Panc1 (cell line): ENCODE measurements around the gene KLHL30. TPM values are rescaled to one million over a fixed set of nuclear protein-coding genes. Genes with fewer than 3 reads are reported as not detected.
A peak's percentile ranks its signal among the peaks of the same experiment; 100 is the strongest.

ENCODE experiments used
- ATAC-seq: fragments of 200-7000 bp; cut with Tn5 transposase; 2 replicates; pipeline ENCODE4 v1.9.1; 2020; ENCODE audit warnings: mild to moderate bottlenecking, moderate library complexity
- BruUV-seq: library from RNA; stranded (reverse); fragments of 400-500 nt; replicated peaks from 2 replicates; lab custom pipeline; 2021; lab: Mats Ljungman, UMichigan
- CTCF ChIA-PET: fragments of 300-600 bp; sonication (Branson Sonifier 250); formaldehyde crosslinking; loops from one replicate; lab custom pipeline; 2022; ENCODE audit warnings: antibody characterized with exemption; lab: Charles Lee
- POLR2A ChIA-PET: fragments of 300-600 bp; sonication (Branson Sonifier 250); formaldehyde crosslinking; loops from one replicate; lab custom pipeline; 2022; ENCODE audit warnings: antibody characterized with exemption; lab: Charles Lee
- DNase-seq: peaks from one replicate; pipeline ENCODE4 v3.0.0-alpha.2; 2010; ENCODE audit warnings: low read depth, low spot score
- H3K27ac ChIP-seq: 2 replicates; pipeline ENCODE4 v1.5.1; 2011; ENCODE audit warnings: mild to moderate bottlenecking, low read length, inconsistent platforms
- H3K27me3 ChIP-seq: fragments of 200-500 bp; sonication (Bioruptor generic); 2 replicates; pipeline ENCODE4 v1.6.0; 2014; ENCODE audit warnings: low read length, inconsistent platforms; ENCODE audit not compliant: control insufficient read depth, insufficient read depth
- H3K36me3 ChIP-seq: fragments of 200-500 bp; sonication (Bioruptor generic); 2 replicates; pipeline ENCODE4 v1.5.1; 2014; ENCODE audit warnings: inconsistent platforms, mild to moderate bottlenecking, low read length, moderate library complexity; ENCODE audit not compliant: control insufficient read depth, insufficient read depth
- H3K4me1 ChIP-seq: 2 replicates; pipeline ENCODE4 v1.5.1; 2011; ENCODE audit warnings: inconsistent platforms, mild to moderate bottlenecking, low read length, moderate library complexity; ENCODE audit not compliant: control insufficient read depth, insufficient read depth
- H3K4me3 ChIP-seq, 2 experiments: 2 replicates each; pipeline ENCODE4 v1.5.1; 2011 to 2012; ENCODE audit warnings: low read depth in 2 of 2, low read length in 2 of 2, mild to moderate bottlenecking in 2 of 2, inconsistent platforms in 1 of 2, moderate library complexity in 1 of 2
- H3K9me3 ChIP-seq: fragments of 200-500 bp; sonication (Bioruptor generic); 2 replicates; pipeline ENCODE4 v1.5.1; 2014; ENCODE audit warnings: low read depth, mild to moderate bottlenecking, inconsistent platforms, low read length, moderate library complexity; ENCODE audit not compliant: control insufficient read depth, insufficient read depth
- CTCF ChIP-seq: fragments of 450-650 bp; IDR thresholded peaks from 2 replicates; pipeline ENCODE4 v1.5.1; 2017; ENCODE audit warnings: mild to moderate bottlenecking
- POLR2AphosphoS5 ChIP-seq: IDR thresholded peaks from 2 replicates; pipeline ENCODE4 v1.6.1; 2012; ENCODE audit warnings: mild to moderate bottlenecking, low read depth, low read length, moderate library complexity
- REST ChIP-seq, 2 experiments: IDR thresholded peaks; 2 replicates each; pipeline ENCODE4 v1.6.1; 2011 to 2012; ENCODE audit warnings: low read depth in 2 of 2, control low read depth in 1 of 2, low read length in 1 of 2, mild to moderate bottlenecking in 1 of 2, moderate library complexity in 1 of 2; ENCODE audit not compliant: insufficient read depth in 1 of 2
- SIN3A ChIP-seq: IDR thresholded peaks from 2 replicates; pipeline ENCODE4 v1.6.1; 2012; ENCODE audit warnings: low read depth, mild to moderate bottlenecking, low read length, moderate library complexity, borderline replicate concordance; ENCODE audit not compliant: insufficient read depth
- TCF7L2 ChIP-seq: IDR thresholded peaks from 2 replicates; pipeline ENCODE4 v1.6.1; 2011; ENCODE audit warnings: mild to moderate bottlenecking, low read depth, low read length, inconsistent platforms
- in situ Hi-C: cut with HindIII; loops from 2 replicates; pipeline ENCODE4 v1.10.0; 2016; ENCODE audit warnings: low sequenced_read_pairs, low pct_unique_long_range_greater_than_20kb
- intact Hi-C: fragments of 100-400 bp; cut with micrococcal nuclease; formaldehyde crosslinking; loops from one replicate; pipeline ENCODE4 v1.10.0; 2022; ENCODE audit not compliant: unreplicated experiment
- total RNA-seq: library from RNA; stranded (reverse); gene quantifications from one replicate; pipeline ENCODE4 v1.2.1, GENCODE V29; 2021; ENCODE audit not compliant: unreplicated experiment

The KLHL30 gene
- total RNA-seq, 1 experiment from 2014 or later, result 0.26 TPM

GRCh38 chr2:238091436-238092060 is 46.9 kb upstream of the KLHL30 start:
- BruUV-seq, result no TSS peak
- Histone ChIP-seq H3K9me3 (no peaks in the 10 kb centered on the region), H3K4me1 (no peaks in the 10 kb centered on the region), H3K27ac (no peak overlapping the region), H3K36me3 (no peaks in the 10 kb centered on the region), H3K4me3 (no peak overlapping the region), H3K27me3 (no peaks in the 10 kb centered on the region)
- no peak for ATAC-seq
- TF ChIP-seq REST (IDR thresholded peaks at IDR 0.05; ENCODE audit: insufficient read depth in 1 of 2, low read depth in 2 of 2, low read length in 1 of 2) (no peak), POLR2AphosphoS5 (no peak), TCF7L2 (no peak), SIN3A (no peak)
- CTCF ChIA-PET, result no interaction called here
- no peak for DNase-seq
- POLR2A ChIA-PET, result no interaction called here
- intact Hi-C loops, result no loop called here
- in situ Hi-C loops, result no loop called here

- no TSS peak for BruUV-seq
- no peak for DNase-seq
- Histone ChIP-seq H3K4me3 (no peak overlapping the region), H3K27ac (no peak overlapping the region), H3K27me3 (no peaks in the 10 kb centered on the region), H3K36me3 (no peaks in the 10 kb centered on the region), H3K9me3 (no peaks in the 10 kb centered on the region), H3K4me1 (no peaks in the 10 kb centered on the region)
- POLR2A ChIA-PET, result no interaction called here
- in situ Hi-C loops (no loop called here), intact Hi-C loops (no loop called here)
- CTCF ChIA-PET, result no interaction called here
- 0 out of 2 replicates have a peak, but pooled peaks have one; percentile 16 for ATAC-seq
- no peak for TF ChIP-seq TCF7L2
- no peak for TF ChIP-seq POLR2AphosphoS5
- TF ChIP-seq CTCF, result no peak
- no peak for TF ChIP-seq SIN3A
- TF ChIP-seq REST (IDR thresholded peaks at IDR 0.05; ENCODE audit: insufficient read depth in 1 of 2, low read depth in 2 of 2, low read length in 1 of 2), result no peak
These were observed 45.9 kb upstream of the KLHL30 start for GRCh38 chr2:238092486-238093035.
